ENCODE results near the gene LOXL3. TPM values are rescaled to one million over a fixed set of nuclear protein-coding genes. Genes with fewer than 3 reads are reported as not detected.

The LOXL3 gene
- total RNA-seq, 1 donor from 2014 or later = 3.4 TPM

GRCh38 chr2:74510272-74510671 is 43.5 kb downstream of the LOXL3 start:
- DNase-seq (ENCODE audit: low read depth) = no peak

DNA sequence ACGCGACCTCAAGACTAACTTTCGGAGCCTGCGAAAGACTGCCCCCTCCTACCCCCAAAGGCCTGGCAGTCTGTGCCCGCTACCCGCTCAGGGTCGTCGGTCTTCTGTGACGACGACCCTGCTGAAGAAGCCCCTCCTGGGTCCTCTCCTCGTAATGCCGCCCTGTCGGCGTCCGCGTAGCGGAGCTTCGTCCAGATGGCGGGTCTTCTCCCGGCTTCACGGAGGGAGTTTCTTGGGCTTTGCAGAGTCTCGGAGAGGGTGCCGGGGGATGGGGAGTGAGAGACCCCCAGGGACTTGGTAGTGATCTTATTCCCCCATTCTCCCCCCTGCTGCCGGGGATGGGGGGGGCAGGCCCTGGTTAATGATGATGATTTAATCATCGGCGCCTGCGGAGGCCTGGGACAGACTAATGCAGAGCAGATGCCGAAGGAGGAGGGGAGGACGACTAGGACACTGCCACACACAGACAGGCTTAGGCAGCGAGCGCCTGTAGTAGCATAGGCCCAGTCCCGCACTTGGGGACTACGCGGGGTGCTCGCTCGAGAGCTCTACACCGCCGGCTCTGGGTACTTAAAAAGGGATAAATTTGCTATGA is 45.7 kb downstream of the LOXL3 start:
- no peak for DNase-seq (ENCODE audit: low read depth)

- peak; percentile 99 for DNase-seq (ENCODE audit: low read depth)
Observed at GRCh38 chr2:74507145-74507925, 46.4 kb downstream of the LOXL3 start, which contains the start of gene PCGF1. TSS of gene PCGF1 (minus strand) at chr2:74507695. CDS start at chr2:74507668, 27 bp downstream.

DNA sequence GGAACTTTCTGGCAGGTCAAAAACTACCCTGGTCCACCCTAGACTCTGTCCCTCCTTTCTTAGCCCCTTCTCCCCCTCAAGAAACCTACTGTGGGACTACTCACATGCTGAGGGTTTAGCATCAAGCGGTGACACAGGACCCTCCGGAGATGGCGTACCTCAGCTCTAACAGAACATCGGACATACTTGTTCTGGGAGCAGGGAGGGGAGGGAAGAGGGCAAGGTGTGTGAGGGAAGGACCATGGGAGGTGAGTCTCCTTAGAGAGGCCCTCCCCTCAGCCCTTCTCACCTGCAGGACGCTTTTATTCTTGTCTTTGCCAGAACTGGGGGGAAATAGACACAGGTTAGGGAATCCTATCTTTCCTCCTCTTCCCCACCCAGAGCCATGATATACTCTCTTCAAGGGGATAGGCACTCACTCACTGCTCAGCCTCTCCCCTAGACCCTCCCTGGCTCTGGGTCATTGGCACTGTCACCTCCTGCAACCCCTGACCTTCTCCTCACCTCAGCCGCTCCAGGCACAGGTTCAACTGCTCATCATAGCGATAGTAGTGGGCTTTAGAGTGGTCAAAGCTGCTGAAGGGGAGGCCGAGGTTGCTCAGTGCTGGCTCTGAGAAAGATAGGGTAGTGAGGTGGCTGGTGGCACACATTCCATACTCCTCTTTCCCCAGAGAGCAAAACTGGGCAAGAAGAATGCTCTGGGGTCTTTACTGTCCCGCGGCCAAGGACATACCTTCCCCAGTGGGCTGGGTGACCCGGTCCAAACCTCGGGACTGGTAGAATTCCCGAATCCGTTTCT is 48.1 kb downstream of the LOXL3 start:
- DNase-seq (ENCODE audit: low read depth) = no peak

GRCh38 chr2:74504591-74504990 is 49.2 kb downstream of the LOXL3 start:
- peak; percentile 10 for DNase-seq (ENCODE audit: low read depth)

DNA sequence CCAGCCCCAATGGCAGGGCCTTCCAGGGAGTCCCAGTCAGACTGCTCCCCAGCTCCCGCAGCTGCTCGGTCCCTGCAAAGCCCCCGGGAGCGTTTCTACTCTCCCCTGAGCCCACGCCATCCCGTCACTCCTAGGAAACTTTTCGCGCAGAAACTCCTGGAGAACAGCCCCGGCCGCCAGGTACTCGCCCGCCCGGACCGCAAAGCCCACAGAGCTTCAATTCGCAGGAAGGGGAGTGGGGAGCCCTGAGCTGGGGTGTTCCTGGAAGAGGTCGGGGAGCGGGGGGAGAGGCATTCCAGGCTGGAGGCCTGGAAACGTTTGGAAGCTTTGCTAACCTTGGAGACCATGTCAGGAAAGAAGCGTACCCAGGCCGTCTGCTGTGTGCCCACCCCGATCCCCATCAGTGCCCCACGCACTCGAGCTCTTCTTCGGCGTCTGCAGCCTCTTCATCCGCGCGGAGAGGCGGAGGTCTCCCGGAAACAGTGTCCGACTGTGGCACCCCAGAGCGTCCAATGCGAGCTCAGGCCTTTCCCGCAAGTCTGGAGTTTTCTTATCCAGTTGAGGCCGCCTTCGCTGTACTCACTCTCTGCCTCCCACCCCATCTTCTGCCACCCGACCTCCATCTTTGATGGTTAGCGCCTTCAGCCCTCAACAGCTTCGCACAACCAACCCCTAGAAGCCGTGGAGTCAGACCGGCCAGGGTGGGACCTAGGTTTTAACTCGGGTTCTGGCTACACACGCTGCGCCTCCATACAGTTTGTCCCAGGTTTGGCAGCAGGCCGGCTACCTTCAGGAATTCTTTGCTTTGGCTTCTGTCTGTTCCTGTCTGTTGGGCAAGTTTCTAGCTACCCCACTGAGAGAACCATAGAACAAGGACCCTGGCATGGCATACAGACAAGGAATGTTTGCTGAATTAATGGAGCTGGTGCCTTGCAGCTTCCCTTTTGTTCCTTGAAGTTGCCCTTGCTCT is 50.0 kb downstream of the LOXL3 start:
- DNase-seq (ENCODE audit: low read depth) = no peak

DNA sequence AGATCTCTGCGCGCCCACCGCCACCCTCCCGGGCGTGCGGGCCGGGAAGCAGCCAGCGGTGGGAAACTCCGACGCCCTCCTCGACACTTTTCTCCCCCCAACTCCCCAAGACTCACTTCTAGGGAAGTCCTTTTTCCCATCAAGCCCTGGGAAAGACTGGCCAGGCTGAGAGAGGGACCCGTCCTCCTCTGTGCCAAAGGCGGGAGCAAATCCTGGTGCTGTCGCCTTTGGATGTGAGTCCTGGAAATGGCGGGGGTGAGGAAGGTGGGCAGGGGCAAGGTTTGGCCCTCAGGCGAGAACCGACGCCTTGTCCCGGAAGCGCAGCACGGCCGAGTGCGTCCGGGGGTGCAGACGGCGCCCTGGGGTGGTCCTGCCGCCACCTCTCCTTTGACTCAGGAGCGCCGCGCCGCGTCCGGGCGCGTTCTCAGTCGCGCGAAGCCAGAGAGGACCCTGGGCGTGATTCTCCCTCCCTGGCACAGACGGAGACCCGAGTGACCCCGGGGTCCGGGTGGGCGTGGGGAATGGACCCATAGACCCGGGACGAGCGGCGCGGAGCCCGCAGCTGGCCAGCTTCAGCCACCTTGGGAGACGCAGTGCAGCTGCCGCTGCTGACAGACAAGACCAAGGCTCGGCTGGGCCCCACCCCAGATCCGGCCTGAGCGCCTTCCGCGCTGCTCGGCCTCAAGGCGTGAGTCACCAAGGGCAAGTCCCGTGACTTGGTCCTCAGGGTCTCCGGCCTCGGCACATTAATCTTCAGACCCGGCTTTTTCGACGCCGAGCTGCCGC is 50.8 kb downstream of the LOXL3 start:
- DNase-seq (ENCODE audit: low read depth) = peak; percentile 87

DNA sequence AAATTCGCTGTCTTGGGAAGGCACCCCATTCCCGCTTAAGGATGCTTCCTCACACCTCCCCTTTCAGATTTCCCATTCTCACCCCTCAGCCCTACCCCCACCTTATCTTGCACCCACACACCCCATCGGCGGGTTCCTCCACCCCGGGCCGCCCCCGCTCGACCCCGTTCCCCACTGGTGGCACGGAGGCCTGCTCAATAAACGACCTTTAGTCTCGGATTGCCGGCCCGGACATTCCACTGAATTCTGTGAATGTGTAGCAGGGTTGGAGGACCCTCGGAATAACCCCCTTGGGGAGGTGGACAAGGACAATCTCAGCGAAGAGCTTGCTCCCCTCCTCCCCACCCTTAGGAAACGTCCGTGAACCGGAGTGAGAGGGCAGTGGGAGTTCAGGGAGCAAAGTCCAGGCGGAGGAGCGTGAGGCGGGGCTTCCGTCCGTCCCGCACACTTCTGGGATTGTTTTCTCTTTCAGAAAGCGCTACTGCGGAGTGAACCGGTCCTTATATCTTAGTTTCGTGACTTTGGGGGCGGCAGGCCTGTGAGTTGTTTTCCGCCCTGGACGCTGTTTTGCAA is 51.5 kb downstream of the LOXL3 start:
- DNase-seq (ENCODE audit: low read depth) = no peak

DNA sequence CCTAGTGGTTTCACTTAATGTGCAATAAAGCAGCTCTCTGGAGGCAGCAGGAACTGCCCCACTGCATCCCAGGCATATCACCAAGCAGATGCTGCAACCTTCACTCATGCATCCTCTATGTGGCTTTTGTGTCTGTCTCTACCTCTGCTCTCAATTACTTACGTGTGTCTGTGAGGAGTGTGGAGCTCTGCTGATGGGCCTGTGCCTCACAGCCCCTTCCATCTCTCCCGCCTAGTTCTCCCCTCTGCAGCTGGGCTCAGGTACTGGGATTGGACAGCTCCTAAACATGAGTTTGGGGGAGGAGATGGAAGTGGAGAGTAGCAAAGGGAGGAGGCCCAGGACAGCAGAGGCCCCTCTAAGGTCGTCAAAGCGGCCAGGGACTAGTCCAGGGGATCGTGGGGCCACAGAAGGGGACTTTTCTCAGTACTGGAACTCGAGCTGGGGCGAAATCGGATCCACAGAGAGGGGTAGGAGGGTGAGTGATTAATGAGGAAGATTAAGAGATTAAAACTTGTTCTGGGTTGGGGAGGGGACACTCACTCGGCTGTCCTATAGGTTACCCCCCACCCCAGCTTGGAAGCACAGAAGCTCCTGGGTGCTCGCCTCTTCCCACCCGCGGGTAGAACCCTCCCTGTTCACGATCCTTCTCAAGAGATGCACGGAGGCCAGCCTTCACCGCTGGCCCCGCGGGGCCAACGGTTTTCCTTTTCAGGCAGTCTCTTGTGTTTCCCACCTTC is 52.2 kb downstream of the LOXL3 start:
- DNase-seq (ENCODE audit: low read depth) = no peak

DNA sequence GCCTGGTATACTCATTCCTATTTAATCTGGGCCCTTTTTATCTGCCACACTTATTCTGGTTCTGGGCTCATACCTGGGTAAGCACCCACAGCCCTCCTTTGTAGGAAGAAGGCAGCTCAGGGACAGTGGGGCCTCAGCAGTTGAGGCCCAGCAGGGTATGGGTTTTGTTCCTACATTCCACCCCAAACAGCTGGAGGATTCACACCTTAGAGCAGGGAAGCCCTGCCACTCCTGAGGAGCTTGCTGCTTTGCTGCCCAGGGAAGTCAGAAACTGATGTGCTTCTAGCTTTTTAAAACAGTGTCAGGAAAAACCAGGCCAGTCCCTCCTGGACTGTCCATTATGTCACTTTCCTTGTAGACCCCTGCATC is 53.2 kb downstream of the LOXL3 start:
- DNase-seq (ENCODE audit: low read depth) = no peak

- no peak for DNase-seq (ENCODE audit: low read depth)
Observed at GRCh38 chr2:74499940-74500577, 53.7 kb downstream of the LOXL3 start.

DNA sequence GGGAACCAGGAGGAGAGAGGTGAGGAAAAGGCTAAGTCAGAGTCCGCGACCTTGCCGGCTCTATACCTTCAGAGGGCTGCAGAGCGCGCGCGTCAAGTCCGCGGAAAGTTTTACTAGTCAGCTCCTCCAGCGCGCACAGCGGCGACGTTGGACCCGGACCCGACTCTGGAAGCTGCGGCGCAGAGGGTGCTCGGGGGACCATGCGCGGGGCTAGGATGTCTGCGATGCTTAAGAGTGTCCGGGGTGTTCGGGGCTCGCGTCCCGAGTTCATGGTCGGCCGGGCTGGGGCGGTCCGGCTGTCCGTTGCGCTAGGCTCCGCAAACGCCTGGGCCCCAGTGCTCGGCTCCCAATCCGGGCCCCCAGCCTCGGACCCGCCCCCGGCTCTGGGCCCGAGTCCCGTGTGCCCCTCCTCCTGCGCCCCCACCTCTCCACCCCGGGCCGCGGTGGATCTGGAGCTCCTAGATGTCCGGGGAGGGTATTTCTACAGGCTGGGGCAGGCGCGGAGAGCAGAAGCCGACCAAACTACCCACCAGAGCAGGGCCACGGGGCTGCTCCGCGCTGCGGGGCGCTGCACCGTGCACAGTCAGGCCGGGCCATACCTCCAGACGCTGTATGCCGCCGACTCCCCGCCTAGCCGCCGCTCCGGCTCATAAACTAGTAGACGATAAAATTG is 54.3 kb downstream of the LOXL3 start, which contains the start of gene LBX2:
Gene LBX2, minus strand, starts transcription at position 337 of the 673 bp plus-strand sequence. Its CDS starts 66 bp downstream, at position 271.
- DNase-seq (ENCODE audit: low read depth) = peak; percentile 10

DNA sequence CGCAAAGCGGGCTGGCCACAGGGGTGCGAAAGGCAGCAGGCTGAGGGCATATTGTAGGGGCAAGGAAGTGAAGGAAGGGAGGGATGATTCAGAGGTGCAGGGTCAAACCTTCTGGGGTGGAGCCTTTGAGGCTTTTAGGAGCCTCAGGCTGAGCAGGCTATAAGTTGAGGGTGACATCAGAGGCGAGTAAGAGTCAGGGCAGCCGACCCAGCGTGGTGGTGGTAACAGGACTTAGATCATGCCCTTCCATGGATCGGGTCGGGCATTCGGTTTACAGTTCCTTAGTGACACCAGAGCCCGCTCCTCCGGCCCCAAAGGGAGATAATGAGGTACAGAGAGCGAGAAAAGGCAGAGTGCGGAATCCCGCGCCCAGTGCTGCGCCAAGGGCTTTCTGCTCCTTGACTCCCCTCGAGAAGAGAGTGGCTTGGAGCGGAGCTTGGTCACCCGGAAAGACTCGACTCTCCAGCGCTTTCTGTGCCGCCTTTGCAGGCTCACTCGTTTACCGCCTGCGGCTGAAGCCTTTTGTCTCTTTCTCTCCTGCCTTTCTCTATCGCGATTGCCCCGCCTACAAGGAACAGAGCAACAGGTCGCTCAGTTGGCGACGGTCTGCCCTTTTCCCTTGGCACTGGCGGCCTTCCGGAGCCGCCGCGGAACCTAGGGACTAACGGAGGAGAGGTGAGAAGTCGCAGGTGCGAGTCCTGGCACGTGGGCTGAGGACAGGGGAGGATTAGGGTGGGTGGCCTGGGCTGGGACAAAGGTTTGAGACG is 55.1 kb downstream of the LOXL3 start:
- peak; percentile 43 for DNase-seq (ENCODE audit: low read depth)

DNA sequence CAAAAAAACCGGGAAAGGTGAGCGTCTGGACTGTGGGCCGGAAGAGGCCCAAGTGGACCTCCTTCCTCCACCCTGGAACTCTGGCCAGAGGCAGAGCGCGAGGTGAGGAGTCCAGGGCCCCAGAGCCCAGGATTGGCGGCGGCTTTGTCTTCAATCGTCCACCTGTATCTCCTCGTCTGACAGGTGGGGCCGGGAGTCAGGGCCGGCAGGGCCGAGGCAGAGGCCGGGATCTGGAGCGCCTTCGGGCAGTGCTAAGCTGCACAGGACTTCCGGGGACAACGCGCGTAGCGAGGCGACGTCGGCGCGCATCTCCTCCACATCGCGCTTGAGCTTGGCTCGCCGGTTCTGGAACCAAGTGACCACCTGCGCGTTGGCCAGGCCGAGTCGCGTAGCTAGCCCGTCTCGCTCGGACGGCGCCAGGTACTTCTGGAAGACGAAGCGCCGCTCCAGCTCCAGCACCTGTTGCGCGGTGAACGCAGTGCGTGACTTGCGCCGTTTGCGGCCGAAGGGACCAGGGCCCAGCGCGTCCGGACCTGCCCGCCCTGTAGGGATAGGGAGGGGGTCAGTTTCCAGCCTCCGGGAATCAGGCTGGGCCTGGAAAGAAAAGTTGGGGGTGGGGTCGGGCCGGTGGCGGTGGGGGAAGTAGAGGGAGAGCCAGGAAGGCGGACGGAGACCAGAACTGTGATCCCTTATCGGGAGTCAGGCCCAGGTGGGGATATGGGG is 55.8 kb downstream of the LOXL3 start:
- DNase-seq (ENCODE audit: low read depth) = peak; percentile 15

GRCh38 chr2:74496997-74497776 is 56.6 kb downstream of the LOXL3 start:
- DNase-seq (ENCODE audit: low read depth) = no peak

DNA sequence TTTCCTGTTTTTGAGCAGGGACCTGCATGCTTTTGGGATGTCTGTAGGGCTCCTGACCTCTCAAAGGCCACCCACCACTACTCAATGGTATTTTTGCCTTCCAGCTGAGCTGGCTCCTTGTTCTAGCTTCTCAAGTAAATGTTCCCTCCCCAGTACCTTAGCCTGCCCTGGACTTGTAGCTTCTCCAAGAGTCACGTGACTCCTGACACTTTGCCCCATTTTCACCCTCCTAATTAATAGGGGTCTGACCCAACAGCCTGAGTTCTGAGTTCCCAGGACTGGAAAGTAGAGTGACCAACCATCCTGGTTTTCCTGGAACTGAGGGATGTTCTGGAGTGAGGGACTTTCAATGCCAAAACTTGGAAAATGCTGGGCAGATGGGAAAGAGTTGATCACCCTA is 58.3 kb downstream of the LOXL3 start:
- no peak for DNase-seq (ENCODE audit: low read depth)
